Lower leg skin (tissue), 4 donors: ENCODE data around the gene SYNRG. TPM values are rescaled to one million over a fixed set of nuclear protein-coding genes. Genes with fewer than 3 reads are reported as not detected.
"Not testable (repeated sequence)": the region's sequence is repeated elsewhere in the genome, so short reads cannot be mapped to it uniquely, and the experiment has no call there.

Experiments used
- DNase-seq, 2 donors: peaks; one replicate each; pipeline ENCODE4 v3.0.0-alpha.2; 2019; ENCODE audit warnings: low spot score in 2 of 2
- H3K4me3 ChIP-seq: fragments of 200-600 bp; sonication (generic); 2 replicates; pipeline ENCODE4 v1.5.1; 2017; ENCODE audit warnings: mild to moderate bottlenecking, low read depth; ENCODE audit not compliant: poor library complexity, severe bottlenecking
- CTCF ChIP-seq, 3 donors: fragments of 450-650 bp; IDR thresholded peaks; one replicate each; pipeline ENCODE4 v1.5.1; 2016; ENCODE audit warnings: antibody characterized with exemption in 3 of 3, mild to moderate bottlenecking in 3 of 3, moderate library complexity in 2 of 3
- POLR2A ChIP-seq, 2 donors: fragments of 450-650 bp; IDR thresholded peaks; one replicate each; pipeline ENCODE4 v1.6.1; 2016 to 2017; ENCODE audit warnings: antibody characterized with exemption in 2 of 2, mild to moderate bottlenecking in 1 of 2, moderate library complexity in 1 of 2
- WGBS, 2 donors: methylation state at CpG; one replicate each; pipeline ENCODE4 v1.1.5; 2018; 5-methylcytosine and 5-hydroxymethylcytosine counted together
- intact Hi-C: fragments of 100-400 bp; cut with DNase I; formaldehyde crosslinking; loops from one replicate; pipeline ENCODE4 v1.15.0; 2023; ENCODE audit warnings: low total_unique reads
- total RNA-seq, 4 donors: library from RNA; depleted of rRNA; stranded (reverse); fragments of >200 nt; gene quantifications; one replicate each; pipeline ENCODE4 v1.1.0, GENCODE V29; 2016

The SYNRG gene
- total RNA-seq, 4 donors from 2014 or later: 23.3 to 40.7 (median 24.5) TPM

GRCh38 chr17:37637956-37638355 lies 28.7 kb upstream of the SYNRG start:
- H3K4me3 ChIP-seq: no peak overlapping the region
- DNase-seq: no peak
- intact Hi-C loops: no loop called here
- no peak for TF ChIP-seq POLR2A (IDR thresholded peaks at IDR 0.05)

GRCh38 chr17:37616430-37616829 lies 7.2 kb upstream of the SYNRG start:
- DNase-seq, intact Hi-C loops: not testable (repeated sequence)
- WGBS, 2 donors: 92 to 93% methylated on average over 6 of the region's 6 CpGs

GRCh38 chr17:37614823-37615222 lies 5.6 kb upstream of the SYNRG start:
- intact Hi-C loops: no loop called here
- H3K4me3 ChIP-seq: no peak overlapping the region
- no peak for DNase-seq
- WGBS, 2 donors: 88 to 89% methylated on average over 2 of the region's 2 CpGs
- TF ChIP-seq POLR2A (IDR thresholded peaks at IDR 0.05) (no peak), CTCF (IDR thresholded peaks at IDR 0.05) (no peak)

More at GRCh38 chr17:37616430-37616829, 7.2 kb upstream of the SYNRG start:
- H3K4me3 ChIP-seq: not testable (repeated sequence)

GRCh38 chr17:37614391-37614790 lies 5.2 kb upstream of the SYNRG start:
- no peak overlapping the region for H3K4me3 ChIP-seq
- no peak for DNase-seq
- WGBS, 2 donors: 68 to 79% methylated on average over 5 of the region's 5 CpGs
- intact Hi-C loops: no loop called here
- TF ChIP-seq CTCF (IDR thresholded peaks at IDR 0.05) (no peak), POLR2A (IDR thresholded peaks at IDR 0.05) (no peak)

GRCh38 chr17:37610971-37611370 lies 1.8 kb upstream of the SYNRG start:
- intact Hi-C loops: no loop called here
- TF ChIP-seq CTCF (IDR thresholded peaks at IDR 0.05) (no peak), POLR2A (IDR thresholded peaks at IDR 0.05) (no peak)
- no peak for DNase-seq
- H3K4me3 ChIP-seq: no peak overlapping the region
- WGBS, 2 donors: 93 to 94% methylated on average over 1 of the region's 1 CpG

GRCh38 chr17:37610041-37610420 lies 813 bp upstream of the SYNRG start:
- DNase-seq, H3K4me3 ChIP-seq, intact Hi-C loops: not testable (repeated sequence)
- WGBS, 2 donors: 58 to 69% methylated on average over 5 of the region's 5 CpGs

GRCh38 chr17:37608351-37609169 lies 658 bp downstream of the SYNRG start:
- 0% methylated on average over 13 to 22 of the region's 26 CpGs for WGBS, 2 donors
- DNase-seq: peak in 1 of 2 donors; percentile 40
- H3K4me3 ChIP-seq: peak overlapping the region; percentile 95
- intact Hi-C loops: no loop called here
- TF ChIP-seq CTCF (IDR thresholded peaks at IDR 0.05) (no peak), POLR2A (IDR thresholded peaks at IDR 0.05) (no peak)
